Adrenal gland (tissue), 12 donors: ENCODE data around the gene CDH18. TPM values are rescaled to one million over a fixed set of nuclear protein-coding genes. Genes with fewer than 3 reads are reported as not detected.
"Not testable (repeated sequence)": the region's sequence is repeated elsewhere in the genome, so short reads cannot be mapped to it uniquely, and the experiment has no call there.

Experiments used
- DNase-seq, 7 donors: peaks; one replicate each; pipeline ENCODE4 v3.0.0-alpha.2; 2019 to 2020
- H3K27ac ChIP-seq, 5 donors: fragments of 200-600 bp; sonication (generic) in 4 of 5; 1 replicate in 3 of 5; 2 replicates in 2 of 5; pipeline versions ENCODE4 v1.5.1 to v1.8.0; 2016 to 2020; ENCODE audit warnings: mild to moderate bottlenecking in 1 of 5
- H3K27me3 ChIP-seq: fragments of 200-600 bp; 2 replicates; pipeline ENCODE4 v1.8.0; 2021
- H3K36me3 ChIP-seq, 2 donors: fragments of 200-600 bp; replicated peaks in 1 of 2; 1 replicate in 1 of 2; 2 replicates in 1 of 2; pipeline versions ENCODE4 v1.5.1 to v1.8.0; 2018 to 2022
- H3K4me1 ChIP-seq, 2 donors: fragments of 200-600 bp; replicated peaks in 1 of 2; 1 replicate in 1 of 2; 2 replicates in 1 of 2; pipeline versions ENCODE4 v1.5.1 to v1.8.0; 2018 to 2021
- H3K4me3 ChIP-seq, 4 donors: fragments of 200-600 bp; sonication (generic) in 3 of 4; one replicate each; pipeline ENCODE4 v1.5.1; 2016 to 2018
- H3K9me3 ChIP-seq, 3 donors: fragments of 200-600 bp; sonication (generic) in 1 of 3; replicated peaks in 1 of 3; 1 replicate in 2 of 3; 2 replicates in 1 of 3; pipeline versions ENCODE4 v1.5.1 to v1.8.0; 2016 to 2021
- CTCF ChIP-seq, 6 experiments: fragments of 450-650 bp in 4 of 6; fragments of 200-600 bp in 2 of 6; sonication (generic) in 1 of 6; IDR thresholded peaks; 1 replicate in 5 of 6; 2 replicates in 1 of 6; pipeline versions ENCODE4 v1.5.1 to v1.8.0; 2016 to 2021; ENCODE audit warnings: antibody characterized with exemption in 6 of 6, mild to moderate bottlenecking in 2 of 6, moderate library complexity in 1 of 6
- POLR2A ChIP-seq, 2 donors: fragments of 450-650 bp; IDR thresholded peaks; one replicate each; pipeline ENCODE4 v1.6.1; 2017; ENCODE audit warnings: antibody characterized with exemption in 2 of 2, mild to moderate bottlenecking in 2 of 2, moderate library complexity in 1 of 2
- WGBS, 4 donors: extraction: QIAGEN DNeasy Blood & Tissue Kit in 2 of 4; methylation state at CpG; one replicate each; pipeline versions ENCODE4 v1.1.5 to v1.1.7; 2013 to 2017; 5-methylcytosine and 5-hydroxymethylcytosine counted together
- intact Hi-C, 2 donors: fragments of 100-400 bp; cut with DNase I; formaldehyde crosslinking; loops; one replicate each; pipeline versions ENCODE4 v1.14.1 to v1.15.0; 2022 to 2023
- polyA plus RNA-seq, 3 donors: library from polyadenylated mRNA; stranded (reverse); fragments of 200-250 nt in 2 of 3; fragments of 350-450 nt in 1 of 3; fragmentation: Illumina TruSeq in 1 of 3; extraction: RNeasy Lipid Tissue Mini Kit (QIAGEN cat#74804) in 1 of 3; gene quantifications; one replicate each; pipeline ENCODE4 v1.2.3, GENCODE V29; 2013 to 2014
- total RNA-seq, 9 donors: library from RNA; depleted of rRNA in 4 of 9; stranded (reverse); fragments of >200 nt in 4 of 9; fragments of 120-200 nt in 1 of 9; fragmentation: NEBNext Ultra II Directional in 1 of 9; extraction: Animal tissue kit (Norgen Biotek cat#: 25700) in 1 of 9; gene quantifications; one replicate each; pipeline versions ENCODE4 v1.1.0 to v1.2.4, GENCODE V29; 2013 to 2023
- donor health status: healthy with polysubstance abuse.
- donor health status: Bipolar disorder and iron deficiency.
- donor health status: DM: yes; HTN: yes; CAD: no.
- donor health status: DM: no; HTN: no; CAD: no.
- donor health status: DM: no; HTN: no; CAD: no.
- donor health status: DM: yes; HTN: yes; CAD: no.

CDH18 gene
- total and polyA plus RNA-seq, 12 donors, result 0.23 to 9.0 (median 3.9) TPM; not detected in 4

GRCh38 chr5:19795218-19795617, 192.8 kb downstream of the CDH18 start:
- Histone ChIP-seq H3K9me3 (no peaks in the 10 kb centered on the region), H3K4me1 (no peaks in the 10 kb centered on the region), H3K27me3 (no peaks in the 10 kb centered on the region), H3K36me3 (no peaks in the 10 kb centered on the region), H3K27ac (no peak overlapping the region), H3K4me3 (no peak overlapping the region)
- no peak for TF ChIP-seq POLR2A (IDR thresholded peaks at IDR 0.05)
- intact Hi-C loops, result no loop called here
- DNase-seq, result no peak
- 48 to 50% methylated on average over 1 of the region's 1 CpG; no CpG with 5 or more reads in 2 of the 4 donors for WGBS, 4 donors

GRCh38 chr5:19790829-19791466, 197.1 kb downstream of the CDH18 start:
- WGBS, 4 donors, result 45 to 57% (median 47%) methylated on average over 5 of the region's 5 CpGs
- Histone ChIP-seq H3K36me3 (no peaks in the 10 kb centered on the region), H3K9me3 (peaks cover 0 to 2% (median 0%) of the 10 kb centered on the region in 3 donors), H3K27ac (no peak overlapping the region), H3K4me3 (no peak overlapping the region), H3K4me1 (no peaks in the 10 kb centered on the region), H3K27me3 (no peaks in the 10 kb centered on the region)
- TF ChIP-seq POLR2A (IDR thresholded peaks at IDR 0.05), result no peak
- no peak for TF ChIP-seq CTCF (IDR thresholded peaks at IDR 0.05)
- intact Hi-C loops, result no loop called here
- DNase-seq, result no peak

GRCh38 chr5:19782566-19782965, 205.4 kb downstream of the CDH18 start:
- no peak overlapping the region for H3K27ac ChIP-seq
- H3K36me3 ChIP-seq, result no peaks in the 10 kb centered on the region
- intact Hi-C loops, result no loop called here
- TF ChIP-seq CTCF (IDR thresholded peaks at IDR 0.05), result no peak
- H3K27me3 ChIP-seq, result no peaks in the 10 kb centered on the region
- WGBS, 4 donors, result 77 to 87% (median 81%) methylated on average over 2 of the region's 2 CpGs
- H3K9me3 ChIP-seq, result peaks cover 0 to 4% (median 0%) of the 10 kb centered on the region in 3 donors
- no peak for DNase-seq
- H3K4me3 ChIP-seq, result no peak overlapping the region
- H3K4me1 ChIP-seq, result no peaks in the 10 kb centered on the region

- no peak overlapping the region for H3K4me3 ChIP-seq
- intact Hi-C loops, result no loop called here
- 50 to 60% (median 54%) methylated on average over 5 of the region's 5 CpGs for WGBS, 4 donors
- DNase-seq, result no peak
- no peaks in the 10 kb centered on the region for H3K4me1 ChIP-seq
- no peaks in the 10 kb centered on the region for H3K36me3 ChIP-seq
- no peaks in the 10 kb centered on the region for H3K27me3 ChIP-seq
- H3K9me3 ChIP-seq, result no peaks in the 10 kb centered on the region
- TF ChIP-seq CTCF (IDR thresholded peaks at IDR 0.05) (no peak), POLR2A (IDR thresholded peaks at IDR 0.05) (no peak)
- H3K27ac ChIP-seq, result no peak overlapping the region
Observed at GRCh38 chr5:19777363-19777762, 210.6 kb downstream of the CDH18 start.

GRCh38 chr5:19776886-19777285, 211.1 kb downstream of the CDH18 start:
- DNase-seq, H3K4me1 ChIP-seq, intact Hi-C loops, H3K36me3 ChIP-seq, H3K4me3 ChIP-seq, H3K27ac ChIP-seq, H3K9me3 ChIP-seq, H3K27me3 ChIP-seq: not testable (repeated sequence)
- WGBS, 4 donors, result 82 to 90% (median 84%) methylated on average over 5 of the region's 5 CpGs
